SK-N-SH treated with all-trans-retinoic acid at 6 μM for 48 hours (cell line): ENCODE data around the gene FGF23.

Source experiments
- CSDC2 ChIP-seq: fragments of 250-450 bp; sonication (Bioruptor Pico); IDR thresholded peaks from 2 replicates; pipeline ENCODE4 v1.5.0; 2020; ENCODE audit warnings: mild to moderate bottlenecking, moderate library complexity
- ESRRG ChIP-seq: fragments of 250-450 bp; sonication (Bioruptor Pico); IDR thresholded peaks from 2 replicates; pipeline ENCODE4 v1.6.1; 2021; ENCODE audit warnings: mild to moderate bottlenecking
- TOX ChIP-seq: fragments of 250-450 bp; sonication (Bioruptor Pico); IDR thresholded peaks from 2 replicates; pipeline ENCODE4 v1.8.0; 2021; ENCODE audit warnings: mild to moderate bottlenecking, moderate library complexity, borderline replicate concordance
- ZC3H10 ChIP-seq: fragments of 250-450 bp; sonication (Bioruptor Pico); IDR thresholded peaks from 2 replicates; pipeline ENCODE4 v1.5.1; 2021; ENCODE audit warnings: mild to moderate bottlenecking, moderate library complexity
- ZFP3 ChIP-seq: fragments of 250-450 bp; sonication (Bioruptor Pico); IDR thresholded peaks from 2 replicates; pipeline ENCODE4 v1.5.0; 2020; ENCODE audit warnings: mild to moderate bottlenecking, moderate library complexity
- ZNF70 ChIP-seq: fragments of 450-650 bp; formaldehyde crosslinking; IDR thresholded peaks from 2 replicates; pipeline ENCODE4 v1.5.0; 2020; ENCODE audit warnings: mild to moderate bottlenecking, moderate library complexity
- TF ChIP-seq, protein P1 (sequence below): fragments of 250-450 bp; sonication (Bioruptor Pico); IDR thresholded peaks from 2 replicates; pipeline ENCODE4 v1.5.1; 2020; ENCODE audit warnings: low read depth, mild to moderate bottlenecking, moderate library complexity
- TF ChIP-seq, protein P2 (sequence below): fragments of 250-450 bp; sonication (Bioruptor Pico); IDR thresholded peaks from 2 replicates; pipeline ENCODE4 v1.8.0; 2020; ENCODE audit warnings: mild to moderate bottlenecking, moderate library complexity, borderline replicate concordance
- TF ChIP-seq, protein P3 (sequence below): fragments of 250-450 bp; sonication (Bioruptor Pico); IDR thresholded peaks from 2 replicates; pipeline ENCODE4 v1.8.0; 2021; ENCODE audit warnings: low read depth, mild to moderate bottlenecking, moderate library complexity, borderline replicate concordance

DNA sequence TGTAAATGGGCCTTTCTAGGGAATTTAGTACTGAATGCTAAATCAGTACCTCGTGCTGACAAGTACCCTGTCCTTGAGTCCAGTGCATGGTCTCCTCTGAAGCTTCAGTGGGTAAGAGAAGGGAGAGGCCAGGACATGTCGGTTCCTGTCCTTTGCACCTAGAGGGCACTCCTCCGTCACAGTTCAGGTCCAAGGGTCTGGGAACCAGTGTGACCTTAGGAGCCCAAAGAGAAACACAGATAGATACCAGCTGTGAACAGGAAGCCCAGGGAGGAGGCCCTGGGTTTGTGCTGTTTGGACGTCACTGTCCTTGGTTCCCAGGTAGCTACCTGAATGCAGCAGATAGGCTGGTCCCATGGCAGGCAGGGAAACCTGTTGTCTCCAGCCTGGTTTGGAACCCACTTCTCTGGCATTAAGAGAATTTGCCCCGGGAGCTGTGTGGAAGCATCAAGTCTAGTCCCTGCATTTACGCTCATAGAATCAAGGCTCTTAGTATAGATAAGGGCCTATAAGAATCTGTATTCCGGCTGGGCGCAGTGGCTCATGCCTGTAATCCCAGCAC is 3.9 kb upstream of the FGF23 start:
- TF ChIP-seq ZC3H10 (CRISPR knock-in tag) (no peak), ZNF70 (CRISPR knock-in tag) (no peak), ZFP3 (CRISPR knock-in tag) (no peak), CSDC2 (CRISPR knock-in tag) (no peak), TOX (CRISPR knock-in tag) (no peak), ESRRG (CRISPR knock-in tag) (no peak)
- TF ChIP-seq, protein P1, sequence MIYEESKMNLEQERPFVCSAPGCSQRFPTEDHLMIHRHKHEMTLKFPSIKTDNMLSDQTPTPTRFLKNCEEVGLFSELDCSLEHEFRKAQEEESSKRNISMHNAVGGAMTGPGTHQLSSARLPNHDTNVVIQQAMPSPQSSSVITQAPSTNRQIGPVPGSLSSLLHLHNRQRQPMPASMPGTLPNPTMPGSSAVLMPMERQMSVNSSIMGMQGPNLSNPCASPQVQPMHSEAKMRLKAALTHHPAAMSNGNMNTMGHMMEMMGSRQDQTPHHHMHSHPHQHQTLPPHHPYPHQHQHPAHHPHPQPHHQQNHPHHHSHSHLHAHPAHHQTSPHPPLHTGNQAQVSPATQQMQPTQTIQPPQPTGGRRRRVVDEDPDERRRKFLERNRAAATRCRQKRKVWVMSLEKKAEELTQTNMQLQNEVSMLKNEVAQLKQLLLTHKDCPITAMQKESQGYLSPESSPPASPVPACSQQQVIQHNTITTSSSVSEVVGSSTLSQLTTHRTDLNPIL (CRISPR knock-in tag): no peak
- TF ChIP-seq, protein P2, sequence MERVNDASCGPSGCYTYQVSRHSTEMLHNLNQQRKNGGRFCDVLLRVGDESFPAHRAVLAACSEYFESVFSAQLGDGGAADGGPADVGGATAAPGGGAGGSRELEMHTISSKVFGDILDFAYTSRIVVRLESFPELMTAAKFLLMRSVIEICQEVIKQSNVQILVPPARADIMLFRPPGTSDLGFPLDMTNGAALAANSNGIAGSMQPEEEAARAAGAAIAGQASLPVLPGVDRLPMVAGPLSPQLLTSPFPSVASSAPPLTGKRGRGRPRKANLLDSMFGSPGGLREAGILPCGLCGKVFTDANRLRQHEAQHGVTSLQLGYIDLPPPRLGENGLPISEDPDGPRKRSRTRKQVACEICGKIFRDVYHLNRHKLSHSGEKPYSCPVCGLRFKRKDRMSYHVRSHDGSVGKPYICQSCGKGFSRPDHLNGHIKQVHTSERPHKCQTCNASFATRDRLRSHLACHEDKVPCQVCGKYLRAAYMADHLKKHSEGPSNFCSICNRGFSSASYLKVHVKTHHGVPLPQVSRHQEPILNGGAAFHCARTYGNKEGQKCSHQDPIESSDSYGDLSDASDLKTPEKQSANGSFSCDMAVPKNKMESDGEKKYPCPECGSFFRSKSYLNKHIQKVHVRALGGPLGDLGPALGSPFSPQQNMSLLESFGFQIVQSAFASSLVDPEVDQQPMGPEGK: no peak
- TF ChIP-seq, protein P3, sequence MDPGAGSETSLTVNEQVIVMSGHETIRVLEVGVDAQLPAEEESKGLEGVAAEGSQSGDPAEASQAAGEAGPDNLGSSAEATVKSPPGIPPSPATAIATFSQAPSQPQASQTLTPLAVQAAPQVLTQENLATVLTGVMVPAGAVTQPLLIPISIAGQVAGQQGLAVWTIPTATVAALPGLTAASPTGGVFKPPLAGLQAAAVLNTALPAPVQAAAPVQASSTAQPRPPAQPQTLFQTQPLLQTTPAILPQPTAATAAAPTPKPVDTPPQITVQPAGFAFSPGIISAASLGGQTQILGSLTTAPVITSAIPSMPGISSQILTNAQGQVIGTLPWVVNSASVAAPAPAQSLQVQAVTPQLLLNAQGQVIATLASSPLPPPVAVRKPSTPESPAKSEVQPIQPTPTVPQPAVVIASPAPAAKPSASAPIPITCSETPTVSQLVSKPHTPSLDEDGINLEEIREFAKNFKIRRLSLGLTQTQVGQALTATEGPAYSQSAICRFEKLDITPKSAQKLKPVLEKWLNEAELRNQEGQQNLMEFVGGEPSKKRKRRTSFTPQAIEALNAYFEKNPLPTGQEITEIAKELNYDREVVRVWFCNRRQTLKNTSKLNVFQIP (CRISPR knock-in tag): no peak
